ENCODE data around the gene TRPM3. TPM values are rescaled to one million over a fixed set of nuclear protein-coding genes. Genes with fewer than 3 reads are reported as not detected.

TRPM3 gene
- total RNA-seq, 4 donors from 2014 or later, result 0.11 to 1.3 (median 0.21) TPM

- no peak for DNase-seq (ENCODE audit: low spot score in 2 of 2)
- Histone ChIP-seq H3K4me3 (no peak overlapping the region), H3K4me1 (no peaks in the 10 kb centered on the region), H3K27me3 (no peaks in the 10 kb centered on the region), H3K36me3 (no peaks in the 10 kb centered on the region), H3K9me3 (no peaks in the 10 kb centered on the region), H3K27ac (no peak overlapping the region)
- TF ChIP-seq EP300 (IDR thresholded peaks at IDR 0.05) (no peak), CTCF (IDR thresholded peaks at IDR 0.05) (no peak), POLR2AphosphoS5 (IDR thresholded peaks at IDR 0.05) (no peak), POLR2A (IDR thresholded peaks at IDR 0.05) (no peak)
- 87% methylated on average over 7 of the region's 7 CpGs for WGBS
Observed at GRCh38 chr9:70529833-70530232, 591.6 kb downstream of the TRPM3 start.

- H3K4me1 ChIP-seq, result no peaks in the 10 kb centered on the region
- H3K4me3 ChIP-seq, result no peak overlapping the region
- no peaks in the 10 kb centered on the region for H3K36me3 ChIP-seq
- H3K27me3 ChIP-seq, result no peaks in the 10 kb centered on the region
- 89% methylated on average over 6 of the region's 6 CpGs for WGBS
- no peak for DNase-seq (ENCODE audit: low spot score in 2 of 2)
- no peaks in the 10 kb centered on the region for H3K9me3 ChIP-seq
- TF ChIP-seq EP300 (IDR thresholded peaks at IDR 0.05), result no peak
- no peak for TF ChIP-seq POLR2A (IDR thresholded peaks at IDR 0.05)
- no peak for TF ChIP-seq CTCF (IDR thresholded peaks at IDR 0.05)
- no peak for TF ChIP-seq POLR2AphosphoS5 (IDR thresholded peaks at IDR 0.05)
- no peak overlapping the region for H3K27ac ChIP-seq
Observed at GRCh38 chr9:70529377-70529776, 592.0 kb downstream of the TRPM3 start.

- Histone ChIP-seq H3K4me3 (no peak overlapping the region), H3K36me3 (no peaks in the 10 kb centered on the region), H3K27ac (no peak overlapping the region), H3K27me3 (no peaks in the 10 kb centered on the region), H3K4me1 (no peaks in the 10 kb centered on the region), H3K9me3 (no peaks in the 10 kb centered on the region)
- DNase-seq (ENCODE audit: low spot score in 2 of 2), result no peak
- WGBS, result 89% methylated on average over 2 of the region's 2 CpGs
- TF ChIP-seq POLR2AphosphoS5 (IDR thresholded peaks at IDR 0.05), result no peak
- no peak for TF ChIP-seq CTCF (IDR thresholded peaks at IDR 0.05)
- no peak for TF ChIP-seq EP300 (IDR thresholded peaks at IDR 0.05)
- TF ChIP-seq POLR2A (IDR thresholded peaks at IDR 0.05), result no peak
Observed at GRCh38 chr9:70526902-70527301, 594.5 kb downstream of the TRPM3 start.

GRCh38 chr9:70525519-70525918 is 595.9 kb downstream of the TRPM3 start:
- 65% methylated on average over 1 of the region's 1 CpG for WGBS
- no peak overlapping the region for H3K27ac ChIP-seq
- no peaks in the 10 kb centered on the region for H3K27me3 ChIP-seq
- no peak overlapping the region for H3K4me3 ChIP-seq
- H3K4me1 ChIP-seq, result no peaks in the 10 kb centered on the region
- DNase-seq (ENCODE audit: low spot score in 2 of 2), result no peak
- no peaks in the 10 kb centered on the region for H3K36me3 ChIP-seq
- no peaks in the 10 kb centered on the region for H3K9me3 ChIP-seq
- TF ChIP-seq POLR2AphosphoS5 (IDR thresholded peaks at IDR 0.05) (no peak), EP300 (IDR thresholded peaks at IDR 0.05) (no peak), POLR2A (IDR thresholded peaks at IDR 0.05) (no peak), CTCF (IDR thresholded peaks at IDR 0.05) (no peak)

GRCh38 chr9:70519912-70520724 is 601.3 kb downstream of the TRPM3 start:
- DNase-seq (ENCODE audit: low spot score in 2 of 2), result no peak
- Histone ChIP-seq H3K4me1 (no peaks in the 10 kb centered on the region), H3K27ac (no peak overlapping the region), H3K4me3 (no peak overlapping the region), H3K36me3 (no peaks in the 10 kb centered on the region), H3K27me3 (no peaks in the 10 kb centered on the region), H3K9me3 (no peaks in the 10 kb centered on the region)
- 74% methylated on average over 11 of the region's 11 CpGs for WGBS
- TF ChIP-seq CTCF (IDR thresholded peaks at IDR 0.05) (no peak), POLR2AphosphoS5 (IDR thresholded peaks at IDR 0.05) (no peak), POLR2A (IDR thresholded peaks at IDR 0.05) (no peak), EP300 (IDR thresholded peaks at IDR 0.05) (no peak)
